Kidney epithelial cell (primary cell): ENCODE results near the gene ADGRL4. TPM values are rescaled to one million over a fixed set of nuclear protein-coding genes. Genes with fewer than 3 reads are reported as not detected.
A peak's percentile ranks its signal among the peaks of the same experiment; 100 is the strongest.

ENCODE experiments used
- DNase-seq: peaks from one replicate; pipeline ENCODE4 v3.0.0-alpha.2; 2010; ENCODE audit warnings: low read depth
- H3K27me3 ChIP-seq: 2 replicates; pipeline ENCODE4 v1.6.0; 2011; ENCODE audit warnings: low read length; ENCODE audit not compliant: control insufficient read depth, insufficient read depth
- H3K36me3 ChIP-seq: 2 replicates; pipeline ENCODE4 v1.5.1; 2011; ENCODE audit warnings: low read length; ENCODE audit not compliant: control insufficient read depth, insufficient read depth
- H3K4me3 ChIP-seq: 2 replicates; pipeline ENCODE4 v1.5.1; 2011; ENCODE audit warnings: low read depth, mild to moderate bottlenecking, control low read depth, low read length
- total RNA-seq: library from RNA; depleted of rRNA; stranded (reverse); fragments of >200 nt; gene quantifications from 2 replicates; pipeline ENCODE4 v1.2.3, GENCODE V29; 2015
- TF ChIP-seq, protein P1 (sequence below): IDR thresholded peaks from 2 replicates; pipeline ENCODE4 v1.5.1; 2011; ENCODE audit warnings: mild to moderate bottlenecking, moderate library complexity, low read length, control low read depth, inconsistent platforms; ENCODE audit not compliant: insufficient read depth, poor library complexity, severe bottlenecking

ADGRL4 gene
- total RNA-seq, result 21.8 and 23.8 TPM in 2 replicates

DNA sequence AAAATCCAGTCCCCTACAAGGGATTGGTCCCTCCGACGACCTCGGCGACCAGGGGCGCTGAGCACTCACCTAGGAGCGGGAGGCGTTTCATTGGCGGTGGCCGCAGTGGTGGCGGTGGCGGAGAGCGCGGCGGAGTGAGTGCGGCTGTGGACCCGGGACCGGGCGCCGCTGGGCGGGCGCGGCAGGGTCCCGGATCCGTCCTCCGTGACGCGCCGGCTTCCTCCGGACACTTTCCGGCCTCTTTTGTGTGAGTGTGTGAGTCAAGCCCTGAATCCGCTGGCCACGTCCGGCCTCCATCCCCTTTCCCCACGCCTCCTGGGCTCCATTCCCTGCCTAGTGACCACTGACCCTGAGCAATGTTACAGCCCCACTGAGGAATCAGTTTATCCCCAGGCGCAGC, at the start of gene ADGRL4:
Gene ADGRL4 (minus strand): TSS at position 167 of the 400 bp plus-strand sequence. CDS start 76 bp downstream, at position 91.
- no peak for DNase-seq
- TF ChIP-seq, protein P1, sequence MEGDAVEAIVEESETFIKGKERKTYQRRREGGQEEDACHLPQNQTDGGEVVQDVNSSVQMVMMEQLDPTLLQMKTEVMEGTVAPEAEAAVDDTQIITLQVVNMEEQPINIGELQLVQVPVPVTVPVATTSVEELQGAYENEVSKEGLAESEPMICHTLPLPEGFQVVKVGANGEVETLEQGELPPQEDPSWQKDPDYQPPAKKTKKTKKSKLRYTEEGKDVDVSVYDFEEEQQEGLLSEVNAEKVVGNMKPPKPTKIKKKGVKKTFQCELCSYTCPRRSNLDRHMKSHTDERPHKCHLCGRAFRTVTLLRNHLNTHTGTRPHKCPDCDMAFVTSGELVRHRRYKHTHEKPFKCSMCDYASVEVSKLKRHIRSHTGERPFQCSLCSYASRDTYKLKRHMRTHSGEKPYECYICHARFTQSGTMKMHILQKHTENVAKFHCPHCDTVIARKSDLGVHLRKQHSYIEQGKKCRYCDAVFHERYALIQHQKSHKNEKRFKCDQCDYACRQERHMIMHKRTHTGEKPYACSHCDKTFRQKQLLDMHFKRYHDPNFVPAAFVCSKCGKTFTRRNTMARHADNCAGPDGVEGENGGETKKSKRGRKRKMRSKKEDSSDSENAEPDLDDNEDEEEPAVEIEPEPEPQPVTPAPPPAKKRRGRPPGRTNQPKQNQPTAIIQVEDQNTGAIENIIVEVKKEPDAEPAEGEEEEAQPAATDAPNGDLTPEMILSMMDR, result no peak

GRCh38 chr1:79055856-79056255, 49.3 kb upstream of the ADGRL4 start:
- H3K4me3 ChIP-seq, result no peak overlapping the region
- no peaks in the 10 kb centered on the region for H3K27me3 ChIP-seq
- TF ChIP-seq, protein P1, result no peak
- H3K36me3 ChIP-seq, result no peaks in the 10 kb centered on the region
- no peak for DNase-seq

More for the DNA sequence above, at the start of gene ADGRL4:
- Histone ChIP-seq H3K27me3 (no peaks in the 10 kb centered on the region), H3K4me3 (peak within 1 kb of the TSS; percentile 74), H3K36me3 (no peaks in the 10 kb centered on the region)

DNA sequence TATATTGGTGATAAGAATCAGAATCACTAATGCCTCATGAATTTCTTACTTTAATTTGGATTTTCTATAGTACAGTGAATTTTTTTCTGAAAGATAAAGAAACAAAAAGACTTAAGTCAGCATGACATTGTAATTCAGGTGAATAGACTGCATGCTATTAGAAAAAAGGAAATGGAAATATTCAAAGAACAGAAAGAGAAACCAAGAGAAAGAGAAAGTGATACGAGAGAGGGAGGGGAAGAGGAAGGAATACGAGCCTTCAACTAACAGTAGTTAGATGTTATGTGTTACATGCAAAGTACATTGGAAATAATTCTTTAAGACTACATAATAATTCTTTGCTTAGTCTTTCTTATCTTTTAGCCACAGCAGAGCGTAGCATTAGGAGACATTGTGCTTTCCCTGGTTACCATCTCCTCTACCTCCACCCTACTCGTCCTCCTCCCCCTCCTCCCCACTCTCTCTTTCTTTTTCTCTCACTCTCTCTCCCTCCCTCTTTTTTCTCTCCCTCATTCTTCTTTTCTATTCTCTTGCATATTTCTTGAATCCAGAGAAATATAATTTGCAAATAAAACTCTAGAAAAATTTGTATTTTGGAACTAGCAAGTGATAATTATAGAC, 46.4 kb upstream of the ADGRL4 start:
- TF ChIP-seq, protein P1, result no peak
- H3K36me3 ChIP-seq, result no peaks in the 10 kb centered on the region
- no peaks in the 10 kb centered on the region for H3K27me3 ChIP-seq
- no peak overlapping the region for H3K4me3 ChIP-seq
- no peak for DNase-seq

GRCh38 chr1:79044974-79045650, 38.6 kb upstream of the ADGRL4 start:
- H3K27me3 ChIP-seq, result no peaks in the 10 kb centered on the region
- TF ChIP-seq, protein P1, result no peak
- no peaks in the 10 kb centered on the region for H3K36me3 ChIP-seq
- H3K4me3 ChIP-seq, result no peak overlapping the region
- no peak for DNase-seq

DNA sequence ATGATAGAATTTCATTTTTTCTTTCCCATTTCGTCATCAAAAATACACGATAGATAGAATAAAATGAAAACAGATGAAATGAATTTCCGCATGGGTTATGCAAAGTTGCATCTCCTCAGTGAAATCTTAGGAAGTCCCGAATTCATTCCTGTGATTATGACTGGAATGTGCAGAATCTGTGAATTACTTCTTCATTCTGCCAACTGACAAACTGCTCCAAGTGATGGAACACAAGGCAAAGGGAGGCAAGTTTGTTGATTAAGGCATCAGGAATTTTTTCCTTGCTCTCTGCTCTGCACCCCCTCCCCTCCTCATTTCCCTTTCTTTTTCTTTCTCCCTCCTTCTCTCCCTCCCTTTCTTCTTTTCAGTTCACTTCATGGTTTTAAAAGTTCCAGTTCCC, 37.0 kb upstream of the ADGRL4 start:
- no peaks in the 10 kb centered on the region for H3K36me3 ChIP-seq
- no peaks in the 10 kb centered on the region for H3K27me3 ChIP-seq
- TF ChIP-seq, protein P1, result no peak
- DNase-seq, result no peak
- no peak overlapping the region for H3K4me3 ChIP-seq
